GM19328 (cell line): ENCODE results near the gene GNAT2.
"Not testable (repeated sequence)": the region's sequence is repeated elsewhere in the genome, so short reads cannot be mapped to it uniquely, and the experiment has no call there.

Experiments used
- ATAC-seq: cut with Tn5 transposase; IDR thresholded peaks from one replicate; pipeline ENCODE4 v1.9.1; 2021; ENCODE audit warnings: mild to moderate bottlenecking, moderate library complexity; ENCODE audit not compliant: unreplicated experiment

Gene GNAT2

DNA sequence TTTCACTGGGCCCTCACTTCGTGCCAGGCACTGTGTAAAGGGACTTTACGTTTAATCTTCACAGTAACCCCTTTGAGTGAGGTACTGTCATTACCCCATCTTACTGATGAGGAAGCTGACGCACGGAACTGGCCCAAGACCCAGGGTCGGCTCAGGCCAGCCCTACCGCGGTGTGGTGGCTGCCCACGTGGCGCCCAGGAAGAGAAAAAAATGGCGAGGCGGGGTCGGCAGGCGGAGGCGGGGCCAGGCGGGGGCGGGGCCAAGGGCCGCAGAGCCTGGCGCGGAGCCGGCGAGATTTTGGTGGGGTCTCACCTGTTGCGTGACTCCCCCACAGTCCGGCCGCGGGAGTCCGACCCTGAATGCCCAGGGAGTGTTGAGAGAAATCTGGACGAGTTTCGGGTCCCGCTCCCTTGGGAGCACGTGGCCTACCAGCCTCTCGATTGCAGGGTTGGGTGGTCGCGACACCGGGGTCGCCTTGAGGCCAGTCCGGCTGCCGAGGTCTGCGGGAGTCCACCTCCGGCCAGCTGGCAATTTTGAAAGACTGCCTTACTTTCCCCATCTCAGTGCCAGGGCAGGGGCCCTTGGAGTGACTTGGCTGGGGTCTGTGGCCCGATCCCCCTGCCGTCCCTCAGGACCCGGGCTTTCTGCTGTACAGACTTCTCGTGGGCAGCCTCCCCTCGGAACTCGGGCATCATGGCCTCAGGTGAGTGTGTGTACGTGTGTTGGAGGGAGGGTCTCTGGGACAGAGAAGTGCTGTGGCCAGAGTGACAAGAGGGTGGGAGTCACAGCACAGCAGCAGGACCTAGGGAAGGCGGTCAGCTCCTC is at the start of gene GNAT2, which contains the start of gene AMPD2:
Gene GNAT2 (minus strand): TSS at position 41 of the 825 bp plus-strand sequence. CDS start 6,746 bp downstream, outside the sequence.
Gene AMPD2 (plus strand): TSS at position 262 of the 825 bp plus-strand sequence. CDS start 1,339 bp downstream, outside the sequence.
- peak; percentile 44 for ATAC-seq

DNA sequence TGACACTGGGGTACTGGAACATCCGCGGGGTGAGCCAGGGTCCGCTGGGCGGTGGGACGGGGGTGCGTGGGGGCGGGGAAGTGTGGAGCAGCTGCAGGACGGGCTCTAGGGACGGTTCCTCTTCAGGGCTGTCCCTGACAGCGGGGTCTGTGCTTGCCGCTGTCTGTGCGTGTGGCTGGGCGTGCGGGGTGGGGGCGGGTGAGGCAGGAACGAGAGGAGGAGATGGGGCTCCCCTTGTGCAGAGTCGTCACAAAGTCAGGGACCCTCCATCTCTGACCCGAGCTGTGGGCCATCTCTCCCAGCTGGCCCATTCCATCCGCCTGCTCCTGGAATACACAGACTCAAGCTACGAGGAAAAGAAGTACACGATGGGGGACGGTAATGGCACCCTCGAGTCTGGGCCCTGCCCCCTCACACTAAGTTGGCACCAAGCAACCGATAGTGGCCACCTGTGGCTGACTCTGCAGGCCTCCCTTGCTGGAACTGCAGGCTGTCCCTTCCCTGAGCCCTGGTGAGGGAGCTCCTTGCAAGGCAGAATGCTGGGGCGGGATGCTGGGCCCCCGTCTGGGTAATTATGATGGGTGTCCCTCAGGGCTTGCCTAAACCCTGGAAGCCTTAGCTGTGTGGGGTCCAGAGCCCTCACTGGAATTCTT is 48.8 kb upstream of the GNAT2 start:
- no peak for ATAC-seq

DNA sequence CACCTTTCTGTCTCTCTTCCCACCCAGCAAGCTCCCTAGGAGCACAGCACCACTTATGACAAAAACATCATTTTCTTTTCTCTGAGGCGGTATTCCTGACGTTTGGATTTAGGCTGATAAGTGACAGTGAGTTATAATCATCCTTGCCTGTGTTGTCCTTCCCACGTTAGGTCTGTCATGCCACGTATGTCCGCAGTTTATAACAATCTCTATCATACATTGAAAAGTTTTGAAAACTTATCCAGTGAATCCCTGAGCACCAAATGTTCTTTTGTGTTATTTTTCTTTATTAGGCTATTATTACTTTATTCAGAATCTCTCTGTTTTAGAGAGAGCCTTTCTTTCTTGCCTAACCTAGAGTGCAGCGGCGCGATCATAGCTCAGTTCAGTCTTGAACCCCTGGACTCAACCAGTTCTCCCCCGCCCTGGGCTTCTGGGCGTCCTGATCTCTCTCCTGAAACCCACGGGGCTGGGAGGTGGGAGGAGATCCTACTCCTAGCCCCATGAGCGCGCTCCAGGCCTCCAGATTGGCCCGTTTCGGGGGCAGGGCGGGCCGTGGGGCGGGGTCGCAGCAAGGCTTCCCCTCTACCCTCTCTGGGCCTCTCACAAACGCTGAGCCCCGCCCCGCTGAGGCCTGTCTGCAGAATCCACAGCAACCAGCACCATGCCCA is 48.2 kb upstream of the GNAT2 start, which contains the start of gene GSTM2:
Gene GSTM2 (plus strand): TSS at position 606 of the 671 bp plus-strand sequence. CDS start 59 bp downstream, at position 665.
- peak; percentile 97 for ATAC-seq

DNA sequence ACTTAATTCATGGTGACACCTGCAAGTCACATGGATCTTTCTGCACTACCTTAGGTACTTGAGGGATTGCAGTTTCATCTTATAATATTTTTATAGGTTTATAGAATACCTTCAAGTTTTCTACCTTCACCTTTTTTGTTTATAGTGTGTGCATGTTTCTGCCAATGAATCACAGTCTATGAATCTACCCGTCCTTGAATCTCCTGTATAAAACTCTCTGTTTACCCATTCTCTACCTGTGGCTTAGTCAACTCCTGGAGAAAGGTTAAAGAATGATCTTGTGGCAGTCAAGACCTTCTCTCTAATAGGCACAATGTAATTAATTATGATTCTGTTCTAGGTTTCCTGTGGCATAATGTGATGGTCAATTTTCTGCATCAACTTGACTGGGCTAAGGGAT is 45.3 kb upstream of the GNAT2 start:
- no peak for ATAC-seq

DNA sequence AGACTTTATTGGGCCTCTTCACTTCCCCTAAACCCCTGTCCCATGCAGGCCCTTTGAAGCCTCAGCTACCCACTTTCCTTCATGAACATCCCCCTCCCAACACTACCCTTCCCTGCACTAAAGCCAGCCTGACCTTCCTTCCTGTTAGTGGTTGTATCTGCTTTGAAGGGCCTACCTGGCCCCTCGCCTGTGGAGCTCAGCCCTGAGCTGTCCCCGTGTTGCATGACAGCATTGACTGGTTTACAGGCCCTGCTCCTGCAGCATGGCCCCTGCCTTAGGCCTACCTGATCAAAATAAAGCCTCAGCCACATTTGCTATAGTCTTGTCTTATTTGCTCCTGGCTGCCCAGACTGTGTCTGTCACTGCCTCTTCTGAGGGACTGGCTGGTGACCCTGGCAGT is 42.0 kb upstream of the GNAT2 start:
- ATAC-seq = no peak

DNA sequence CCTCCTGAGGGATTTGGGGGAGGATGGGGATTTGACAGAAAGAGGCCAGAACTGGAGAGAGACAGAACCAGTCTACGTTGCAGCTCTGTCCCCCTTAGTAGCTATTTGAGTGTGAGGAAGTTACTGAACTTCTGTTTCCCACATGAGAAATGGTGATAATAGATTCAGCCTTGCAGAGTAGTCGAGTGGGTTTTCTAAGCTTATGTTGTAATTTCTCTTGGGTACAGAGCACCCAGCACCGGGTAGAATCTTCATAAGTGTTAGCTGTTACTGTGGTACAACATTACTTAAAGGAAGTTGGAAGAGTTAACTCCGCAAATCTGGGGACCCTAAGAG is 41.2 kb upstream of the GNAT2 start:
- ATAC-seq = not testable (repeated sequence)

DNA sequence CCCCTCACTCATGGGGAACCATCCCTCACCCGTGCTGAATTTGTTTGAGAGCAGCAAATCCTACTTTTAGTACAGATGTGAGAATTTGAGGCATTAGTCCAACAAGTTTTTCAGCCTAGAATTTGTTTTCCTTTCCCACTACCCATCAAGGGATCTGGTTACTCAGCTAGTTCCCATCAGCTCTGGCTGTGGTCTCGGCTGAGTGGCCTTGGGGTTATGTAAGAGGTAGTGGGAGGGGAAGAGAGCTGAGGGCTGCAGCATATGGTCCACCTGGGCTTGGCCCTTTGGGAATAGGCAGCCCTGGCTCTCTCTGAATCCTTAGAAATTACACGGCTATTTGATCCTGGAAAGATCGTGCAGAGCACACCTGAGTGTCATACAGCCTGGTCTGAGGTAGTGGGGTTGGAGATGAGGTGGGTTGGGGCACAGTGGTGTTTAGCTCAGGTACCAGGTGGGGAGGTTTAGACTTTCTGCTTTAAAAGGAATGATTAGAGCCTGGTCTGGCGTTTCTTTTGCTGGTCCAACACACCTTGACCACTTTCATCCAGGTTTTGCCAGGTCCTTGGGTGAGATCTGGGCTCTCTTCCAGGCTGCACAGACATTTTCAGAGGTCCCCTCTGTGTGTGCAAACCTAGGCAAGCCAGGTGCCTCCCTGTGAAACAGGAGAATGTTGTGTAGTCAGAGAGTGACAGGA is 40.7 kb upstream of the GNAT2 start:
- no peak for ATAC-seq

DNA sequence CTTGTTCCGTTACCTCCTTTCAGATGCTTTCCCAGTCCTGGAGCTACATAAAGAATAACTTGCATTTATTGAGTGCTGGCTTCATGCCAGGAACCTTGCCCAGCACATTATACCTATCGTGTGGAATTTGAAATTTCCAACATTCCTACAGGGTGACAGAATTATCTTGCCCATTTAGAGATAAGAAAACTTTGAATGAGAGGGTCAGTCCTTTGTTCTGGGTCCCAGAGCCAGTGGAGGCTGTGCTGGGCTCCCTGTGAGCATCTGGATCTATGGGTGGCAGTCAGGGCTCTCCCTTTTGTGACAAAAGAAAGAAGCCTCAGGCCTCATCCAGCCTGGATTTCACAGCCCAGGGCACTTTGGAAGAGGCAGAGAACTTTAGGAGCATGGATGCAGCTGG is 39.7 kb upstream of the GNAT2 start:
- ATAC-seq = no peak

DNA sequence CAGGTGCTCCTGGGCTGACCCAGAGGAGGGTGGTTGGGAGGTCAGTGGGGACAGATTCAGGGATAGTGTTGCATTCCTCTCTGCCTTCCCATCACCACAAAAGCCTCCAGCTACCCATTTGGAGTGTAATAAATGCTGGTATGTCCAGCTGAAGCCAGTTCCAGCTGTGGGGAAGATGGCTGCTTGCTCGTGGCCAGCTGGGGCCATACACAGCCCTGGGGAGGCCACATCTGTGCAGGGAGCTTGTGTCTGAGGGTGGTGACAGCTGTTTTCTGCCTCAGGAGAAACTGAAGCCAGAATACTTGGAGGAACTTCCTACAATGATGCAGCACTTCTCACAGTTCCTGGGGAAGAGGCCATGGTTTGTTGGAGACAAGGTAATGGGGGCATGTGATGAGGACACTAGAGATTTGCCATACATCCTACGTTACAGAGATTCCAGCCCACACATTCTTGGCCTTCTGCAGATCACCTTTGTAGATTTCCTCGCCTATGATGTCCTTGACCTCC is 39.2 kb upstream of the GNAT2 start:
- no peak for ATAC-seq

DNA sequence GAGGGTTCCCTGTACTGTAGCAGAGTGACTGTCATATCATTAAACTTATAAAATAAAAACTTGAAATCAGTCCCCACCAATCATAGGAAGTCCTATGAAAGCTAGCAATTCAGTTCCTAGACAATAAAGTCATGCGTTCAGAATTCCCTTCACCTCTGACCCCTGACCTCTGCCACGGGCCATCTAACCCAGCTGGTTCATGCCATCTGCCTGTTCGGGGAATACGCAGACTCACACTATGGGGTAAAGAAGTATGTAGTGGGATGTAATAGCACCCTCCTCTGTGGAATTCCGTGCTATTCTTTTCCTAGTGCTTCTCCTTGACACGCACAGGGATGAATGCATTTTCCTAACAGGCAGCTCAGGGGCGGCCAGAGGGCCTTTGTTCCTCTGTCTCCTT is 38.6 kb upstream of the GNAT2 start:
- no peak for ATAC-seq

DNA sequence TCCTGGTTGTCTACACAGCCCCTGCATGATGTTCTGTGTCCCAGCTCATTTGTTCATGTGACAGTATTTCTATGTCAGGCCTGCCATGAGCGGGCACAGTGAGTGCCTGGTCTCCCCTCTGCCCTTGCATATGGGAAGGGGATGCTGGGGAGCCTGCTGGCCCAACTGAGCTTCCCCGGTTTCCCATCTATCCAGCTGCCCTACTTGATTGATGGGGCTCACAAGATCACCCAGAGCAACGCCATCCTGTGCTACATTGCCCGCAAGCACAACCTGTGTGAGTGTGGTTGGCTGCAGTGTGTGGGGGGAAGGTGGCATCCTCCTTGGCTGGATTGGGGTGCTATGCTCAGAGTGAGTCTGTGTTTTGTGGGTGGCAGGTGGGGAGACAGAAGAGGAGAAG is 38.0 kb upstream of the GNAT2 start:
- no peak for ATAC-seq

DNA sequence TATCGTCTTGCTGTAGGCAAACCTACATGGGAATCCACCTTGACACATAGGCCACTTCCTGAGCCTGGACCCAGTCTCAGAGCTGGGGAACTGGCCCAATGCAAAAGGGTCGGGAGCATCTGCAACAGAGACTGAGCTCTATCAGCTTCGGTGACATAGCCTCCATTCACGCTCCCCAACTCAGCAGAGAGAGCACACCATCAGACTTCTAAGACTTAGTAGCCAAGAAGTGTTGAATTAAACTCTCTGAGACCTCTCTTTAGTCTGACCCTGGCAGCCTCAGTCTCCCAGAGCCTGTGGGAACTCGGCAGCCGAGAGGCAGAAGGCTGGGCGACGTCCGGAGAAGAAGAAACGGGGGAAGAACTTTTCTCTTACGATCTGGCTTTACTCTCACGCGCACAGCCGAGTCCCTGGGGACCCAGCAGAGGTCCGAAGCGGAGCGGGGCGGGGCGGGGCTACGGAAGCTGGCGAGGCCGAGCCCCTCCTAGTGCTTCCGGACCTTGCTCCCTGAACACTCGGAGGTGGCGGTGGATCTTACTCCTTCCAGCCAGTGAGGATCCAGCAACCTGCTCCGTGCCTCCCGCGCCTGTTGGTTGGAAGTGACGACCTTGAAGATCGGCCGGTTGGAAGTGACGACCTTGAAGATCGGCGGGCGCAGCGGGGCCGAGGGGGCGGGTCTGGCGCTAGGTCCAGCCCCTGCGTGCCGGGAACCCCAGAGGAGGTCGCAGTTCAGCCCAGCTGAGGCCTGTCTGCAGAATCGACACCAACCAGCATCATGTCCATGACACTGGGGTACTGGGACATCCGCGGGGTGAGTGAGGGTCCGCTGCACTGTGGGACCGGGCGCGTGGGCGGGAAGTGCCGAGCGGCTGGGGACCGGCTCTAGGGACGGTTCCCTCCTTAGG is 36.5 kb upstream of the GNAT2 start, which contains the start of gene GSTM4:
Gene GSTM4 (plus strand): TSS at position 485 of the 905 bp plus-strand sequence. CDS start 291 bp downstream, at position 776.
- ATAC-seq = peak; percentile 84

DNA sequence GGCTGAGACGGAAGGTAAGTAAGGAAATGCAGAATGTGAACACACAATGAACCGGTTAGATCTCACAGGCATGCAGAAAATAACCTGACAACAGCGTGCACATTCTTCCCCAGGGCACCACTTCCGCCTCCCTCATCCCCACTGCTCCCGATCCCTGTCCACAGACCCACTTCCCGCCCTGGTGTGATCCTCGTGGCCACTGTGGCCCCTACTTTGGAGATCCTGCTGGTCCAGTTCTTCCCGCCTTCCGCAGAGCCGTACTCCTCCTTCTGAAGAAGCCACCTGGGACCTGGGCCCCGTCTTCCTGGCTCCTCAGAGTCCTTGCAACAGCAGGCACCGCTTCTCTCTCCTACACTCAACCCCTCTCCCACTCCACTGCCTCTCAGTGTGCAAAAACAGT is 35.1 kb upstream of the GNAT2 start:
- ATAC-seq = no peak

DNA sequence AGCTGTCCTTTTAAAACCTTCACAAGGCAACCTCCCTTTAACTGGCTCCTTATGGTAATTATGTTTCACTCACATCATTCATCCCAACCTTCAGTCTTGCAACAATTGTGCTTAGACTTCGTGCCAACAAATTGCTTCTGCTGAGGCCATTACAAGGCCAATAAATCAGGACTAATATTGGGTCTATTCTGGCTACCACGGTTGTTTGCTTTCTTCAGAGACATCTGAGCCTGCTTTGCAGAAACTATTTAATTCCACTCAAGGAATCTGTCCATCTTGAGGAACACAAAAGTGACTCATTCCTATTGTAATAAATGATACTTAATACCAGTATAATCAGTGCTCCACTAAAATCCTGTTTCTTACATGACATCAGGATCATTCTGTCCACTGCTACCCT is 33.9 kb upstream of the GNAT2 start:
- ATAC-seq = no peak

DNA sequence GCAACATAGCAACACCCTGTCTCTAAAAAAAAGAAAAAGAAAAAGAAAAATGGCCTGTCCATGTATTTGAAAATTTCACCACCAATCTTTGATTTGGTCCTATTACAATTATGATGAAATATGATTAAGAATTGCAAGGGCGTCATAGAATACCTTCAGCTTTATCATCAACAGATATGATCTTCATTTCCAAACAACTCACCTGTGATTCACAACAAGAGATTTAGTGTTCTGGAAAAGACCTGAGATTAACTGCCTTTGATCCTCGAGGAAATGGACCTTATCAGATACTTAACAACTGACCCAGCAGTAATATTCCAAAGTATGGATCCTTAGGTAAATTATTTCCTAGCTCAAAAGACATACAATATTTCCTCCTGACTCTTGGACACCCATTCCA is 33.0 kb upstream of the GNAT2 start:
- ATAC-seq = no peak

DNA sequence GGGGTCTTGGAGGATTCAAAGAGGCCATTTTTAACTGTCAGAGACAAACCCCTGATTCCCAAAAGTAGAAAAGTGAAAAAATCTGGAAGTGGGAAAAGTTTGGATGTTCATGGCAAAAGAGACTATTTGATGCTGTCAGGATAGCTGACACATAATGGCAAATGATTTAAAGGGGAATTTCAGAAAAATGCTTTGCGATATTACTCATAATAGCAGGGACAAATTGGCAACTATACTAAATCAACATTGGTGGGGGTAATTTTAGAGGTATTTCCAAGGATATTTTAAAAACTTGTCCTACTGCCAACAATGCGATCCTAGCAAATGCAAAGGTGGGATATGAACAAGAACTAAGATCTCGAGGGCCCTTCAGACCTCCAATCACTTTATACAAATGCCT is 31.2 kb upstream of the GNAT2 start:
- ATAC-seq = no peak

DNA sequence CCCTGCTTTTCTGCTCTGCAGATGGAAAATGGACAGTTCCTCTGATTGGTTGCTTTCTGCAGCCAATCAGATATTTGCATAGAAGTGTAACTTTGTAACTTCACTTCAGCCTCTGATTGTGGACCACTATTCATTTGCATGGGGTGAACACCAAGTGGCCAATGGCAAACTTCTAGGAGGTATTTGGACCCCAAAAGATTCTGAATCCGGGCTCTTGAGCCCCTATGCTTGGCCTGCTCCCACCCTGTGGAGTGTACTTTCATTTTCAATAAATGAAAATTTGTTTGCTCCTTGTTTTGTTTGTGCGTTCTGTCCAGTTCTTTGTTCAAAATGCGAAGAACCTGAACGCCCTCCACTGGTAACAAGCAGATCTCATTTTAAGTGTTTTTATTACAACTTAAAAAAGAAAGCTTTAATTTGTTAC is 30.1 kb upstream of the GNAT2 start:
- ATAC-seq = no peak

DNA sequence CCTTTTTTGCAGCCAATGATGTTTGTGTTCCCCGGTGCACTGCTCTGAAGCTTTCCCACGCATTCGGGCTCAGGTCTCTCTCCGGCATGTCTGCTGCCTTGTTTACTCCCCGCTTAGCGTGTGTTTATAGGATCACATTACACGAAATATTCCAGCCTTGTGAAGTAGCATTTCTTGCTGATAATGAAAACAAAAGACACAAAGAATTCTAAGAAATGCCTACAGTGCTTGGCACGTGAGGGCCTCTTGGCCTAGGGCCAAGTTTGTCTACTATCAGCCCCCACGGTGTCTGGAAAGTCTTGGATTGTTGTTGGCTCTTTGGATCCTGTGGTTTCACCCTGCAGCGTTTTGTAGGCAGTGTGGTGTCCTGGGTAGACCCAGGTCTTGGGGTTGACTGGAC is 25.3 kb upstream of the GNAT2 start:
- no peak for ATAC-seq

DNA sequence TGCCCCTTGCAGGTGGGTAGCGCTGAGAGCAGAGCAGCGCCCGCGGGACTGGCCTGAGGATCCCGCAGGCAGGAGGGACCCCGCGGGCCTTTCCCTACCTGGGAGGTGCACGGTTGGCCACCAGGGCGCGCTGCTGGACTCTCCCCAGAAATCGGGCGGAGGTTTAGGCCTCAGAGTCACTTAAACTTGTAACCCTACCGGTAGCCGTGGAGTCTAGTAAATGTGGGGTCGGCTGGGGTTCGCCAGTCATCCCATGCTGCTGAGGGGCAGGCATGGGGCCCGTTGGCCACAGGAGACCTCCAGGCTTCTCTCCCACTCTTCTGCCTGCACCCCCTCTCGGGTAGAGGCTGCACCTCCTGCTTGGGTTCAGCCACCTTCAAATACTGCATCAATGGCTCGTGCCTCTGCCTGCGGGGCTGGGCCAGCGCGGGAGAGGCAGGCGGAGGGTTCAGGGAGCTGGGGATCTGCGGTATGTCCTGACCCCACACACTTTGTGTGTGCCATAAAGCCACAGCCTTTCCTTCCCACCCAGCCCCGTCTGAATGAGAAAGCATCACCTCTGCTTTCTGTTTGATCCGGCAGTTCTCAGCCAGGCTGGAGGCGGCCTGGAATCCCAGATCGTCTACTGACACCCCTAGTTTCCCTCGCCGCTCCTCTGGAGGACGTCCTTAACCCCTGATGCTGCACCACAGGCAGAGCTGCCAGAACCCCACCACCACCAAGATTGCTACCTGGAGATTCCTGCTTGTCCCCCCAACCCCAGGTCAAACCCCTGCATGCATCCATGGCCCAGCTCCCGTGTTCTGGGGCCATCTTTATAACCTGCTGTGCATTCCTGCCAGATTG is 24.2 kb upstream of the GNAT2 start:
- ATAC-seq = peak; percentile 67
